Gastrocnemius medialis (tissue), 4 donors: ENCODE measurements around the gene TPR.

Experiments used
- CTCF ChIP-seq, 5 experiments: fragments of 450-650 bp in 3 of 5; fragments of 200-600 bp in 2 of 5; sonication (generic) in 2 of 5; IDR thresholded peaks in 4 of 5; conservative IDR thresholded peaks in 1 of 5; 1 replicate in 4 of 5; 2 replicates in 1 of 5; pipeline ENCODE4 v1.5.1; 2016 to 2019; ENCODE audit warnings: antibody characterized with exemption in 5 of 5, mild to moderate bottlenecking in 3 of 5, moderate library complexity in 3 of 5
- POLR2A ChIP-seq, 2 donors: fragments of 450-650 bp; IDR thresholded peaks; one replicate each; pipeline ENCODE4 v1.6.1; 2017; ENCODE audit warnings: antibody characterized with exemption in 2 of 2, mild to moderate bottlenecking in 2 of 2, moderate library complexity in 2 of 2

- no peak for TF ChIP-seq CTCF (IDR thresholded peaks at IDR 0.05 in 4 of 5, conservative IDR thresholded peaks at IDR 0.05 in 1 of 5)
- TF ChIP-seq POLR2A (IDR thresholded peaks at IDR 0.05) = no peak
Observed at GRCh38 chr1:186420311-186420710, 45.3 kb upstream of the TPR start.
